Ishikawa (cell line): ENCODE results near the gene PBX3.

Source experiments
- CEBPB ChIP-seq: IDR thresholded peaks from 2 replicates; pipeline ENCODE4 v1.6.1; 2012
- CREB1 ChIP-seq: IDR thresholded peaks from 2 replicates; pipeline ENCODE4 v1.6.1; 2012; ENCODE audit warnings: low read depth
- EGR1 ChIP-seq: IDR thresholded peaks from 2 replicates; pipeline ENCODE4 v1.6.1; 2012
- EP300 ChIP-seq: IDR thresholded peaks from 2 replicates; pipeline ENCODE4 v1.6.1; 2012; ENCODE audit warnings: borderline replicate concordance
- FOXM1 ChIP-seq: IDR thresholded peaks from 2 replicates; pipeline ENCODE4 v1.6.1; 2012; ENCODE audit warnings: low read depth, borderline replicate concordance
- MAX ChIP-seq: IDR thresholded peaks from 2 replicates; pipeline ENCODE4 v1.6.1; 2012
- NFIC ChIP-seq: IDR thresholded peaks from 2 replicates; pipeline ENCODE4 v1.6.1; 2012
- RAD21 ChIP-seq: IDR thresholded peaks from 2 replicates; pipeline ENCODE4 v1.6.1; 2012; ENCODE audit warnings: low read depth
- REST ChIP-seq: IDR thresholded peaks from 2 replicates; pipeline ENCODE4 v1.6.1; 2012; ENCODE audit warnings: low read depth, mild to moderate bottlenecking
- TAF1 ChIP-seq: IDR thresholded peaks from 2 replicates; pipeline ENCODE4 v1.6.1; 2012; ENCODE audit warnings: low read depth, mild to moderate bottlenecking
- TCF12 ChIP-seq: IDR thresholded peaks from 2 replicates; pipeline ENCODE4 v1.6.1; 2012; ENCODE audit warnings: low read depth
- TEAD4 ChIP-seq: IDR thresholded peaks from 2 replicates; pipeline ENCODE4 v1.6.1; 2012
- YY1 ChIP-seq: IDR thresholded peaks from 2 replicates; pipeline ENCODE4 v1.6.1; 2012; ENCODE audit warnings: low read depth
- ZBTB7A ChIP-seq: IDR thresholded peaks from 2 replicates; pipeline ENCODE4 v1.6.1; 2012; ENCODE audit warnings: low read depth

- TF ChIP-seq EP300 (no peak), YY1 (no peak), CREB1 (no peak), TCF12 (no peak), FOXM1 (no peak), MAX (no peak), REST (no peak), TAF1 (no peak), NFIC (no peak), CEBPB (no peak), RAD21 (no peak), EGR1 (no peak), TEAD4 (no peak), ZBTB7A (no peak)
Observed at GRCh38 chr9:125810161-125810560, 63.0 kb downstream of the PBX3 start.
